SH-SY5Y (cell line): Measurements from ENCODE around the gene NEU4.

Source experiments
- GATA2 ChIP-seq: IDR thresholded peaks from 2 replicates; pipeline ENCODE4 v1.6.1; 2011; ENCODE audit warnings: mild to moderate bottlenecking, low read depth, low read length
- GATA3 ChIP-seq: IDR thresholded peaks from 2 replicates; pipeline ENCODE4 v1.6.1; 2011; ENCODE audit warnings: low read depth, mild to moderate bottlenecking, low read length, moderate library complexity

- no peak for TF ChIP-seq GATA2
- no peak for TF ChIP-seq GATA3
Observed at GRCh38 chr2:241799522-241800197, 9.3 kb upstream of the NEU4 start.
